BLaER1 treated with 17β-estradiol and CSF1 and Interleukin-3, amounts not matched to agents 10 nM and 100 nM (cell line): ENCODE data around the gene KCNH2.

Experiments used
- H3K27ac ChIP-seq, 11 experiments: shearing (Covaris generic); formaldehyde crosslinking; 2 replicates each; pipeline ENCODE4 v1.8.1; 2022
- H3K27me3 ChIP-seq, 11 experiments: shearing (Covaris generic); formaldehyde crosslinking; 2 replicates each; pipeline ENCODE4 v1.8.1; 2022
- H3K36me3 ChIP-seq, 11 experiments: shearing (Covaris generic); formaldehyde crosslinking; 2 replicates each; pipeline ENCODE4 v1.8.1; 2022
- H3K4me1 ChIP-seq, 10 experiments: shearing (Covaris generic); formaldehyde crosslinking; 2 replicates each; pipeline ENCODE4 v1.8.1; 2022
- H3K4me2 ChIP-seq, 11 experiments: shearing (Covaris generic); formaldehyde crosslinking; 2 replicates each; pipeline ENCODE4 v1.8.1; 2022
- H3K4me3 ChIP-seq, 10 experiments: shearing (Covaris generic); formaldehyde crosslinking; 2 replicates each; pipeline ENCODE4 v1.8.1; 2022
- H3K9ac ChIP-seq, 11 experiments: shearing (Covaris generic); formaldehyde crosslinking; 2 replicates each; pipeline ENCODE4 v1.8.1; 2022
- H3K9me3 ChIP-seq, 11 experiments: shearing (Covaris generic); formaldehyde crosslinking; replicated peaks in 1 of 11; 2 replicates each; pipeline ENCODE4 v1.8.1; 2022
- H4K20me1 ChIP-seq, 11 experiments: shearing (Covaris generic); formaldehyde crosslinking; 2 replicates each; pipeline ENCODE4 v1.8.1; 2022
- Cebpa-rat ChIP-seq, 11 experiments: shearing (Covaris generic); IDR thresholded peaks; 2 replicates each; pipeline ENCODE4 v1.8.1; 2022

Gene KCNH2

GRCh38 chr7:150949971-150950491, 28.1 kb downstream of the KCNH2 start:
- no peaks in the 10 kb centered on the region; a peak in 1 of 22 replicates for H3K36me3 ChIP-seq
- 0 out of 22 replicates have a peak overlapping the region, but pooled peaks of 1 of the 11 experiments have one; percentile 33 for H3K27ac ChIP-seq
- H3K27me3 ChIP-seq, result peaks cover 0 to 5% (median 0%) of the 10 kb centered on the region in 11 experiments; a peak in 1 of 22 replicates
- H4K20me1 ChIP-seq, result peaks cover 0 to 29% (median 4%) of the 10 kb centered on the region in 11 experiments; a peak in 7 of 22 replicates
- H3K9me3 ChIP-seq, result no peaks in the 10 kb centered on the region
- no peak for TF ChIP-seq Cebpa-rat (IDR thresholded peaks at IDR 0.05)
- H3K4me1 ChIP-seq, result peaks cover 25 to 37% (median 33%) of the 10 kb centered on the region in 10 experiments
- H3K4me2 ChIP-seq, result peak overlapping the region; percentile 39 to 86 (median 66)
- H3K9ac ChIP-seq, result peak overlapping the region in 3 of 11 experiments; percentile 13 to 37 (median 37); a peak in 2 of 22 replicates
- no peak overlapping the region for H3K4me3 ChIP-seq

DNA sequence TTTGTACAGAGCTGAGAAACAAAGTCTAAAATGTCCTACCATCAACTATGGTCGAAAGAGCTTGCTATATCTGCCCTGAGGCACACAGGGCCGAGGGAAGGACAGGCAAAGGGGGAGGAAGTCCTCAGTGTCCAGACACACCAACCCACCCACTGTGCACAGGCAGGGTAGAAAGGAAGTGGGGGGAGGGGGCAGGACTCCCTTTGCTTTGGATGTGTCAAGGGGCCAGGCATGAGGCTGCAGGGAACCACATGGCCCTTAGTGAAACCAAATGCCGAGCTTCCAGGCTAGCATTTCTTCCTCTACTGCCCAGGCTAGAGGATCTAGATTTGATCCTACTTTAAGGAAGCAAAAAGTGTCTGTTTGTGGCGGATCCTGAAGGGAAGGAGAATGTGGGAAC, 28.6 kb downstream of the KCNH2 start:
- peaks cover 30 to 42% (median 38%) of the 10 kb centered on the region in 10 experiments for H3K4me1 ChIP-seq
- TF ChIP-seq Cebpa-rat (IDR thresholded peaks at IDR 0.05), result no peak
- H3K27ac ChIP-seq, result 0 out of 22 replicates have a peak overlapping the region, but pooled peaks of 1 of the 11 experiments have one; percentile 33
- peak overlapping the region; percentile 39 to 86 (median 66) for H3K4me2 ChIP-seq
- peak overlapping the region in 3 of 11 experiments; percentile 13 to 37 (median 37); a peak in 2 of 22 replicates for H3K9ac ChIP-seq
- no peak overlapping the region for H3K4me3 ChIP-seq
- no peaks in the 10 kb centered on the region for H3K9me3 ChIP-seq
- H3K27me3 ChIP-seq, result 0 out of 22 replicates have a peak, but pooled peaks cover 0 to under 1% (median 0%) of the 10 kb centered on the region in 11 experiments
- H3K36me3 ChIP-seq, result no peaks in the 10 kb centered on the region; a peak in 1 of 22 replicates
- H4K20me1 ChIP-seq, result peaks cover 0 to 31% (median 2%) of the 10 kb centered on the region in 11 experiments; a peak in 7 of 22 replicates

DNA sequence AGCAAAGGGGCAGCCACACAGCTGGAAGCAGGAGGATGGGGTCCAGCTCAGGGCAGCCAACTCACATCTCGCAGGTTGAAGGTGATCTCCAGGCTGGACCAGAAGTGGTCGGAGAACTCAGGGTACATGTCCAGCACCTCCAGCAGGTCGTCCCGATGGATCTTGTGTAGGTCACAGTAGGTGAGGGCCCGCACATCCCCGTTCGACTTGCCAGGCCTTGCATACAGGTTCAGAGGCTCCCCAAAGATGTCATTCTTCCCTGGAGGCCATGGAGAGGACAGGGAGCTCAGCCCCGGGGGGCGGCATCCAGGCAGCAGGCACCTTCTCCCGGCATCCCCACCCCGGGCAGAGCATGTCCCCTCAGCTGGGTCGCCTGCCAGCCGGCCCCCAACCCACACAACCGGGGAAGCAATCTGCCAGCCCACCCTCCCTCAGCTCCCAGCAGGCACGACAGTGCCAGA, 29.3 kb downstream of the KCNH2 start:
- H3K4me3 ChIP-seq, result no peak overlapping the region
- no peak overlapping the region for H3K9ac ChIP-seq
- no peaks in the 10 kb centered on the region for H3K9me3 ChIP-seq
- H3K4me2 ChIP-seq, result 0 out of 22 replicates have a peak overlapping the region, but pooled peaks of 1 of the 11 experiments have one; percentile 83
- H3K36me3 ChIP-seq, result no peaks in the 10 kb centered on the region; a peak in 1 of 22 replicates
- TF ChIP-seq Cebpa-rat (IDR thresholded peaks at IDR 0.05), result no peak
- H3K27ac ChIP-seq, result no peak overlapping the region
- H3K4me1 ChIP-seq, result peaks cover 37 to 49% (median 46%) of the 10 kb centered on the region in 10 experiments
- no peaks in the 10 kb centered on the region for H3K27me3 ChIP-seq
- H4K20me1 ChIP-seq, result peaks cover 0 to 32% (median 0%) of the 10 kb centered on the region in 11 experiments; a peak in 5 of 22 replicates

DNA sequence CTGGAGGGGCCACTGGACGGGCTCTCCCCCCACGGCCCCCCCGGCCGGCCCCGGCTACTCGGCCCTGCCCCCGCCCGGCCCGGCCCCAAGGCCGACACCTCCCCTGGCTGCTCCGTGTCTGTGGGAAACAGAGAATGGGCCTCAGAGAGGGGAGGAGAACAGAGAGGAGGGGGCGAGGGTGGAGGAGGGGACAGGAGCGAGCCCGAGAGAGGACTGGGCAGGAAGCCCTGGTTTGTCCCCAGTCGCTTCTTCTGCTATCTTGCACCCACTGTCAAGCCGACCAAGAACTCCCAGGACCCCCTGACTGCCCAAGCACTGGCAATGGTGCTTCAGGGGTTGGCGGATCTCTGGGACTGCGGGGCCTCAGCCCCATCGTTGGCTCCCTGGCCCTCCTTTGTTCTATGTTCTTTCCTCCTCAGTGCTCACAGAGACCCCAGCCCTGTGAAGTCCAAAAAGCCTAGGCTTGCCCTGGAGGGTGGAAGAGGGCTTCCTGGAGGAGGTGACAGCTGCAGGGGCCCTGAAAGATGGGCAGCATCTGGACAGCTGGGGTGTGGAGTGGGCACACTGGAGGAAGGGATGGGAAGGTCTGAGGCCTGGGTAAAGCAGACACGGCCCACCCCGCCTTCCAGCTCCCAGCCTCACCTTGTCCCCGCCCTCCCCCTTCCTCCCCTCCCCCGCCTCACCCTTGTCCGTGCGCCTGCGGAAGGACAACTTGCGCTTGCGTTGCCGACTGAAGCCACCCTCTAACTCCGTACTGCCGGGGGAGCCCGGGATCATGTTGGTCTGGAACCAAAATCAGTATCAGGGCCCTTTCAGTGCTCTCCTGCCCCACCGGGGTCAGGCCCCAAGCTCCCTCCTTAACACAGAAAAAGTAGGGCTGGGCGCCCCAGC, 30.1 kb downstream of the KCNH2 start:
- H3K27me3 ChIP-seq, result no peaks in the 10 kb centered on the region
- no peaks in the 10 kb centered on the region for H3K9me3 ChIP-seq
- peaks cover 0 to 24% (median 0%) of the 10 kb centered on the region in 11 experiments; a peak in 6 of 22 replicates for H4K20me1 ChIP-seq
- no peak overlapping the region for H3K9ac ChIP-seq
- H3K36me3 ChIP-seq, result no peaks in the 10 kb centered on the region; a peak in 1 of 22 replicates
- no peak overlapping the region for H3K4me2 ChIP-seq
- H3K27ac ChIP-seq, result no peak overlapping the region
- no peak overlapping the region for H3K4me3 ChIP-seq
- peaks cover 46 to 55% (median 53%) of the 10 kb centered on the region in 10 experiments for H3K4me1 ChIP-seq
- no peak for TF ChIP-seq Cebpa-rat (IDR thresholded peaks at IDR 0.05)

GRCh38 chr7:150947241-150947745, 30.8 kb downstream of the KCNH2 start:
- H3K27me3 ChIP-seq, result no peaks in the 10 kb centered on the region
- H3K9me3 ChIP-seq, result no peaks in the 10 kb centered on the region
- no peaks in the 10 kb centered on the region; a peak in 1 of 22 replicates for H3K36me3 ChIP-seq
- no peak overlapping the region for H3K4me3 ChIP-seq
- H3K9ac ChIP-seq, result no peak overlapping the region
- H3K27ac ChIP-seq, result no peak overlapping the region
- no peak overlapping the region for H3K4me2 ChIP-seq
- peaks cover 0 to 24% (median 0%) of the 10 kb centered on the region in 11 experiments; a peak in 6 of 22 replicates for H4K20me1 ChIP-seq
- H3K4me1 ChIP-seq, result peaks cover 53 to 62% (median 60%) of the 10 kb centered on the region in 10 experiments
- TF ChIP-seq Cebpa-rat (IDR thresholded peaks at IDR 0.05), result no peak

DNA sequence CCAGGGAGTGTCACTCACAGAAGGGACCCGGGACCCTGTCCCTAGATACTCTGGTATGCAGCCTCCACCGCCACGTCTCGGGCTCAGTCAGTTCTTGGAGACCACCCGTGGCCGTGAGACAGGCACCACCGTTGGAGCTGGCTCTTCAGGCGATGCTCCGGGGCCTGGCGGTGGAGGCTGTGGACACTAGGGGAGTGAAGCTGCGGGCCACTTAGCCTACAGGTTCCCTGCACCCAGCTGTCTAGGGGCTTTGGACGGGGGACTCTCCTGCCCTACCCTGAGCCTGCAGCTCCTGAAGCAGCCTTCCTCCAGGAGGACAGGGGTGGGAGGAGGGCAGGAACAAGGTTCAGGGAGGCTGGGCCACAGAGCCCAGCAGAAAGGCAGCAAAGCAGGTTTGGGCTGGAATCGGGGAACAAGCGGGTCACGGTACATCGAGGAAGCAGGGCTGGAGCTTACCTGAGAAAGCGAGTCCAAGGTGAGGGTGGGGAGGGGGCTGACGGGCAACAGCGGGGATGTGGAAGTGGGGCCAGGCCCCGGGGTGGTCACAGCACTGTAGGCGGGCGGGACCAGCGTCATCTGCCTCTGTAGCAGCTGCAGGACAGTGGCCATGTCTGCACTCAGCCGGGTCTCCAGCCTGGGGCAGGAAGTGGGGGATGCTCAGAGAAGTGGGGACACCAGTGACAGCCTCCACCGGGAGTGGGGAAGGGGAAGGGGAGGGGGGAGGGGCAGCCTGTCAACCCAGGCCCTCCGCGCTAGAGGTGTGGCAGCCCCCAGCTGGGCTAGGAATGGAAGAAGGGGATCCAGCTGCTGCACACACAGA, 31.5 kb downstream of the KCNH2 start:
- Histone ChIP-seq H3K27ac (no peak overlapping the region), H3K4me2 (peak overlapping the region in 9 of 11 experiments; percentile 61 to 89 (median 81); a peak in 14 of 22 replicates), H3K9me3 (no peaks in the 10 kb centered on the region), H3K9ac (no peak overlapping the region), H4K20me1 (peaks cover 0 to 24% (median 0%) of the 10 kb centered on the region in 11 experiments; a peak in 6 of 22 replicates), H3K4me3 (no peak overlapping the region), H3K4me1 (peaks cover 59 to 69% (median 66%) of the 10 kb centered on the region in 10 experiments), H3K36me3 (no peaks in the 10 kb centered on the region; a peak in 1 of 22 replicates), H3K27me3 (no peaks in the 10 kb centered on the region)
- TF ChIP-seq Cebpa-rat (IDR thresholded peaks at IDR 0.05), result no peak

- no peaks in the 10 kb centered on the region for H3K9me3 ChIP-seq
- H3K27me3 ChIP-seq, result no peaks in the 10 kb centered on the region
- TF ChIP-seq Cebpa-rat (IDR thresholded peaks at IDR 0.05), result no peak
- H3K9ac ChIP-seq, result peak overlapping the region in 2 of 11 experiments; percentile 0 to 56; a peak in 2 of 22 replicates
- H3K27ac ChIP-seq, result no peak overlapping the region
- no peak overlapping the region for H3K4me3 ChIP-seq
- H3K4me2 ChIP-seq, result peak overlapping the region; percentile 61 to 89 (median 79)
- H3K4me1 ChIP-seq, result peaks cover 63 to 75% (median 72%) of the 10 kb centered on the region in 10 experiments
- no peaks in the 10 kb centered on the region for H3K36me3 ChIP-seq
- H4K20me1 ChIP-seq, result peaks cover 0 to 24% (median 0%) of the 10 kb centered on the region in 11 experiments; a peak in 6 of 22 replicates
These were observed 32.2 kb downstream of the KCNH2 start for GRCh38 chr7:150945853-150946420.
